Ramos (cell line): Measurements from ENCODE around the gene SLC6A6.

Source experiments
- in situ Hi-C: fragments of 300-500 bp; cut with MboI; formaldehyde crosslinking; loops from one replicate; pipeline ENCODE4 v1.14.3; 2022; ENCODE audit warnings: low sequenced_read_pairs; ENCODE audit not compliant: unreplicated experiment

SLC6A6 gene

DNA sequence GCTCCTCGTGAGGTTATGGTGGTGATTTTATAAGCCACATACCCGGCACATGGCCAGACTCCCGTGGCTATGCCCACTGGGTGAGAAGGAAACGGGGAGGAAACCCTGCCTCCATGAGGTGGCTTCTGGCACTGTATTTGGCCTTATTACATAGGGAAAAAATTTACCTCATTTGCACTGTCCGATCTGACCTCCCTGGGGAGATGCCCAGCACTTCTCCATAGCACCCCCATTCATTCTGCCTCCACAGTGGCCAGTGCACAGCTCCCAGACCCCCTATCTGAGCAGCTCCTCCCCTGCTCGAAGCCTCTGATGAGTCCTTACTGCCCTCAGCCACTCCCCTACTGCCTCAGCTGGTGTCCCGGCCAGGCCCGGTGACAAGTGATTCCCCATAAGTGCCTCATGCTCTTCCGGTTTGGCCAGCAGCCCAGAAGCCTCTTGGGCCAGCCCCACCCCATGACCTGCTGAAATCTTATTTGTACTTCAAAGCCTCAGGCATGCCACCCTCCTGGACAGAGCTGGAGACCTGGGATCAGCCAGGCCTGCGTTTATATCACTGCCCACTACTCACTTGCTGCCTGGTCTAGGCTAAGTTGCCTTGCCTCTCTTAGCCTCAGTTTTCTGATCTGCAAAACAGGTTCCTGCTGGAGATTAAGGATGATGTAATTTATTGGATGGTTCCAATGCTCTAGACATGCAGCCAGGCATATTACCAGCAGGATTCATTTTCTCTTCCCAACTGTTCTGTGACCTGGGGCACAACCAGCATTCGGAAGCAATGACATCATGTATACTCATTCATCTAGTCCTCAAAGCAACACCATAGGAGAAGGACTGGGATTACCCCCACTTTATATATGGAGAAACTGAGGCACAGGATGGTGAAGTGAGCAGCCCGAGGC, 30.6 kb upstream of the SLC6A6 start:
- in situ Hi-C loops = no loop called here

DNA sequence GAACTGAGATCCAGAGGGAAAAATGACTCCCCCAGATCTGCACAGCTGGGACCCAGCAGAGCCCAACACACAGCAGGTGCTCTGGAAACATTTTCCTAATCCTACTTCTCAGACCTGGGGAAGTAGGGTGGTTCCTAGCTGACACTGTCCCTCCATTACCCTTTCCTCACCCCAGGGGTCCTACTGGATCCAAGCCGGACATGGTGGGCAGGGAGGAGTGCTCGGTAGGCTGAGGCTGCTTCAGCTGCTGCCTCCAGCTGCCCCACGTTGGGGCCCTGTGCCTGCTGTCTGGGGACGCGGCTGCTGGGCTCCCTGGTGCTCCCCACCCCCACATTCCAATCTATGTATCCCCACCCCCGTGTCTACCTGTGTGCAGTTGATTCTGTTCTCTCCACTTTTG, 29.8 kb upstream of the SLC6A6 start:
- in situ Hi-C loops = no loop called here

- in situ Hi-C loops = no loop called here
Observed at GRCh38 chr3:14373753-14374376, 28.5 kb upstream of the SLC6A6 start.

- in situ Hi-C loops = no loop called here
Observed at GRCh38 chr3:14374444-14374883, 27.9 kb upstream of the SLC6A6 start.

GRCh38 chr3:14375192-14375591, 27.2 kb upstream of the SLC6A6 start:
- in situ Hi-C loops = no loop called here

DNA sequence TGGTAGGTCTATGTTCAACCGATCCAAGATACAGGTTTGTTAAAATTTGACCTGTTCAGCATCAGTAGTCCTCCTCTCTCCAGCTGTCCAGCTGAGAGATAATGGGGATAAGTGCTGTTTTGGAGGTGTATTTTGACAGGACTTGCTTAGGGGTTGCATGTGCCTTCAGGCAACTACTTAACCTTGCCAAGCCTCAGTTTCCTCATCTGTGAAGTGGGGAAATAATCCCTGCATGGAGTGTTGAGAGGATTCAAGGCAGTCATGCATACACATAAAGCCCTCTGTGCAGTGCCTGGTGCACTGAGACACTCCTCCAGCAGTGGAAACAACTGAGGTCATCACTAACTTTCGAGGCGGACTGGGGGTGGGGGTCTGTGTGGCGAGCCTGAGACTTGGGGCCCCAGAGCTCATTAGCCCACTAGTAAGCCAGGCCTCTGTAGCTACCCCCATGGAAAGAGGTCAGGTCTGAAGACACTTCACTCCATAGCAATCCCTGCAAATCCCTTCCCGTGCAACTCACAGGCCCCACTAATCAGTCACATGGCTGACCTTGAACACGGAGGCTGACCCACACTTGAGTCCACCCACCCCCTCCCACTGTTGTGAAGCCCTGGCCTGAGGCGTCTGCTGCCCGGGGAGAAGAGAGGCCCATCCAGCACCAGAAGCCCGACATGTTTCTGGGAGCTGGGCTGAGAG, 25.9 kb upstream of the SLC6A6 start:
- in situ Hi-C loops = no loop called here

GRCh38 chr3:14377044-14377837, 25.2 kb upstream of the SLC6A6 start:
- in situ Hi-C loops = no loop called here

GRCh38 chr3:14377838-14378169, 24.6 kb upstream of the SLC6A6 start:
- in situ Hi-C loops = no loop called here

DNA sequence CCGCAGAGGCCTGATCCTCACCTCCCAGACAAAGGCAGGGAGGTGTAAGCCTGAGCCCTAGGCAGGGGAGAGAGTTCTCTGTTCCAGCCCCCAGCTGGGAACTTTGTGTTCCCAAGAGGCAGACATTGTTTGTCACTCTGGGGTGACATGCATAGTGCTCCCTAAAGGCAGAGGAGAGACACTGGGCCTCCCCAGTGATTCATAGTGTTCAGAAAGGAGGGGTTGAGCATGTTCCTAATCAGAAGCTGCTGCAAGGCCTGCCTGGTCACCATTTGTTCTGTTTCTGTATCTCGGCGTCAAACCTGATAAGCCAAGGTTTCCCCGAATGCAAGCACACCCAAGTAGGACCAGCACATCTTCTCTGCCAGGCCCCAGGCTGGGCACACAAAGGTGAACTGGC, 24.0 kb upstream of the SLC6A6 start:
- in situ Hi-C loops = no loop called here

DNA sequence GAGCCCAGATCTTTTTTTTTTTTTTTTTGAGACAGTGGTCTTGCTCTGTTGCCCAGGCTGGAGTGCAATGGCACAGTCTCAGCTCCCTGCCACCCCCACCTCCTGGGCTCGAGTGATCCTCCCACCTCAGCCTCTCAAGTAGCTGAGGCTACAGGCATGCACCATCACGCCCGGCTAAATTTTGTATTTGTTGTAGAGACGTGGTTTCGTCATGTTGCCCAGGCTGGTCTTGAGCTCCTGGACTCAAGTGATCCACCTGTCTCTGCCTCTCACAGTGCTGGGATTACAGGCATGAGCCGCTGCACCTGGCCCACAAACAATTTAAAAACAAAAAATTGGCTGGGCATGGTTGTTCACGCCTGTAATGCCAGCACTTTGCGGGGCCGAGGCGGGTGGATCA, 22.6 kb upstream of the SLC6A6 start:
- in situ Hi-C loops = no loop called here

- in situ Hi-C loops = no loop called here
Observed at GRCh38 chr3:14386254-14386653, 16.2 kb upstream of the SLC6A6 start.

GRCh38 chr3:14388201-14388600, 14.2 kb upstream of the SLC6A6 start:
- in situ Hi-C loops = no loop called here

- in situ Hi-C loops = no loop called here
Observed at GRCh38 chr3:14389166-14389606, 13.2 kb upstream of the SLC6A6 start.

DNA sequence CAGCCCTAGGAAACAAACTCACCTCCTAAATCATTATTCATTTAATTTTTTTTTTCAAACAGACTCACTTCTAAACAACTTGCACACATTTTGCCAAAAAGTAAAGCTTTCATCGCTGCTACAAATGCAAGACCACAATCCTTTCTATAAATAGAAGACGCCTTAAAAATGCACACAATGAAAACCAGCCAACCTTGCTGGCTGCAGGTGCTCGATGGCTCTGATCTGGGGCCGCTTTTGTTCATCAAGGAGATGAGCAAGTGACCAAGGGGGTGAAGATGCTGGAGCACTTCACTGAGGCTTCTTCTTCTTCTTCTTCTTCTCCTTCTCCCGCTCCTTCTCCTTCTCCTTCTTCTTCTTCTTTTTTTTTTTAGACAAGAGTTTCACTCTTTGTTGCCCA, 12.7 kb upstream of the SLC6A6 start:
- in situ Hi-C loops = no loop called here

GRCh38 chr3:14391033-14391432, 11.4 kb upstream of the SLC6A6 start:
- in situ Hi-C loops = no loop called here

DNA sequence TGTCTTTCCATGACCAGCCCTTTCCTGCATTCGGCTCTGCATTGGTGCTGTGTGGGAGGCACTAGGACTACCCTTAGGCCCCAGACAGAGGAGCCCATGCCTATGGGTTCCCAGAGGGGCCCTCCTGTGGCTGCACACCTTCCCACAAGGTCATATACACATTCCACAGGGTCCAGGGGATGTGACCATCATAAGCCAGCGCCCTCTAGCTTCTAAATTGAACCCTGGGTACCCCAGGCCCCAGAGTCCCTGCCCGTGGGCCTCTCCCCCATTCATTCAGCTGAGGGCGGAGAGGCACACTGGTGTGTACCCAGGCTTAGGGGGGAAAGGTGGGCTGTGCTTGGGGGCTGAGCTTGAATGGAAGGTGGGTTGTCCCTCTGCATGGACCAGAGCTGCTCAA, 10.2 kb upstream of the SLC6A6 start:
- in situ Hi-C loops = no loop called here

- in situ Hi-C loops = no loop called here
Observed at GRCh38 chr3:14392803-14393319, 9.5 kb upstream of the SLC6A6 start.

GRCh38 chr3:14393440-14394106, 8.8 kb upstream of the SLC6A6 start:
- in situ Hi-C loops = no loop called here

DNA sequence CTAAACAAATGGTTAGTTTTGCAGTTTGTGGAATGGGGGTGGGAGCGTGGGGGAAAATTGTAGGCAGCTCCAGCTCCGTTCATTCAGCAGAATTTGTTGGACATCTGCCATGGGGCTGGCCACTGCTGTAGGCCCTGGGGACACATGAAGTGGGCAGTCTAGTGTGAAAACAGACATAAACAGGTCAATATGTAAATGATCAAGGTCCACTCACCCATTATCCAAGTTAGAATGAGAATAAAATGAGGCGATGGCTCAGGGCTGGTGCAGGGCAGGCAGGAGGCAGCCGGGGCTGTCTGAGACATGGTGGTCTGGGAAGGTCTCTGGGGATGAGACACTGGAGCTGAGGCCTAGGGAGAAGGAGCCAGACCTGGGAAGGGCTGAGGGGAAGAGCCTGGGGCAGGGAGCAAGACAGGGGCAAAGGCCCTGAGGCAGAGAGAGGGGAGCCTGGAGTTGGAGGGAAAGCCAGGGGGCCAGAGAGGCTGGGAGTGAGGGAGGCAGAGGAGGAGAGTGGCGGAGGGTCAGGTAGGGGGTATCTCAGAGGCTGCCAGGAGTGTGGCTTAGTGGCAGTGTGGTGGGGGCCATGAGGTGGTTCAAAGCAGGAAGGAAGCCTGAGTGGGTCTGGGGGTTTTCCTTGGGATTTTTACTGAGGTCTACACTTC, 6.2 kb upstream of the SLC6A6 start:
- in situ Hi-C loops = no loop called here
